CD14-positive monocyte (primary cell): ENCODE data around the gene TRIOBP. TPM values are rescaled to one million over a fixed set of nuclear protein-coding genes. Genes with fewer than 3 reads are reported as not detected.
A peak's percentile ranks its signal among the peaks of the same experiment; 100 is the strongest.

ENCODE experiments used
- DNase-seq, 3 donors: peaks; one replicate each; pipeline ENCODE4 v3.0.0-alpha.2; 2011 to 2022
- H2AFZ ChIP-seq: 2 replicates; pipeline ENCODE4 v1.6.0; 2012; ENCODE audit warnings: mild to moderate bottlenecking, low read depth, low read length, inconsistent platforms; ENCODE audit not compliant: insufficient read depth, poor library complexity, severe bottlenecking
- H3K27ac ChIP-seq, 2 donors: 1 replicate in 1 of 2; 2 replicates in 1 of 2; pipeline ENCODE4 v1.5.1; 2012 to 2013; ENCODE audit warnings: low read length in 2 of 2, control low read depth in 1 of 2, inconsistent platforms in 1 of 2, low read depth in 1 of 2, mild to moderate bottlenecking in 1 of 2
- H3K27me3 ChIP-seq, 2 donors: one replicate each; pipeline versions ENCODE4 v1.6.0 to v1.6.1; 2011 to 2013; ENCODE audit warnings: low read length in 2 of 2; ENCODE audit not compliant: control insufficient read depth in 2 of 2, insufficient read depth in 2 of 2
- H3K36me3 ChIP-seq, 2 donors: replicated peaks in 1 of 2; 1 replicate in 1 of 2; 2 replicates in 1 of 2; pipeline versions ENCODE4 v1.5.1 to v1.6.1; 2012 to 2013; ENCODE audit warnings: low read length in 2 of 2, control low read depth in 1 of 2, inconsistent platforms in 1 of 2, mild to moderate bottlenecking in 1 of 2; ENCODE audit not compliant: insufficient read depth in 2 of 2, control insufficient read depth in 1 of 2
- H3K4me1 ChIP-seq, 2 donors: 1 replicate in 1 of 2; 2 replicates in 1 of 2; pipeline versions ENCODE4 v1.5.1 to v1.6.1; 2012 to 2013; ENCODE audit warnings: low read length in 2 of 2, control low read depth in 1 of 2, inconsistent platforms in 1 of 2, mild to moderate bottlenecking in 1 of 2, moderate library complexity in 1 of 2; ENCODE audit not compliant: insufficient read depth in 2 of 2, control insufficient read depth in 1 of 2
- H3K4me2 ChIP-seq: replicated peaks from 2 replicates; pipeline ENCODE3; 2012; ENCODE audit warnings: low read length, moderate library complexity, mild to moderate bottlenecking; ENCODE audit not compliant: poor library complexity, severe bottlenecking; ENCODE audit errors: extremely low read depth
- H3K4me3 ChIP-seq, 3 experiments: fragments of 200-600 bp in 1 of 3; sonication (generic) in 1 of 3; replicated peaks in 1 of 3; 1 replicate in 2 of 3; 2 replicates in 1 of 3; pipeline ENCODE4 v1.5.1; 2011 to 2013; ENCODE audit warnings: low read length in 3 of 3, mild to moderate bottlenecking in 3 of 3, control low read depth in 2 of 3, low read depth in 2 of 3, inconsistent platforms in 1 of 3, moderate library complexity in 1 of 3
- H3K79me2 ChIP-seq: 2 replicates; pipeline ENCODE4 v1.6.0; 2012; ENCODE audit warnings: mild to moderate bottlenecking, control low read depth, inconsistent platforms, low read length, moderate library complexity; ENCODE audit not compliant: insufficient read depth
- H3K9ac ChIP-seq: 2 replicates; pipeline ENCODE4 v1.6.0; 2017; ENCODE audit warnings: low read length, mild to moderate bottlenecking; ENCODE audit not compliant: insufficient read depth, poor library complexity, severe bottlenecking
- H3K9me3 ChIP-seq, 2 donors: replicated peaks in 1 of 2; 1 replicate in 1 of 2; 2 replicates in 1 of 2; pipeline versions ENCODE4 v1.5.1 to v1.6.1; 2012 to 2013; ENCODE audit warnings: low read length in 2 of 2, control low read depth in 1 of 2; ENCODE audit not compliant: control insufficient read depth in 1 of 2, insufficient read depth in 1 of 2
- H4K20me1 ChIP-seq: 2 replicates; pipeline ENCODE4 v1.6.0; 2012; ENCODE audit warnings: mild to moderate bottlenecking, low read length, control low read depth, moderate library complexity; ENCODE audit not compliant: insufficient read depth
- H3K27ac Mint-ChIP-seq, 7 donors: one replicate each; pipeline ENCODE4 v1.8.0; 2020; ENCODE audit warnings: mild to moderate bottlenecking in 7 of 7, mixed read lengths in 7 of 7, moderate library complexity in 6 of 7, inconsistent platforms in 2 of 7
- H3K27me3 Mint-ChIP-seq, 3 donors: one replicate each; pipeline ENCODE4 v1.8.0; 2021 to 2022; ENCODE audit warnings: low read depth in 3 of 3, mild to moderate bottlenecking in 3 of 3, mixed read lengths in 3 of 3, moderate library complexity in 3 of 3, inconsistent platforms in 1 of 3
- H3K36me3 Mint-ChIP-seq, 2 donors: one replicate each; pipeline ENCODE4 v1.8.0; 2020; ENCODE audit warnings: mixed read lengths in 2 of 2, inconsistent platforms in 1 of 2, mild to moderate bottlenecking in 1 of 2
- H3K4me1 Mint-ChIP-seq: one replicate; pipeline ENCODE4 v1.8.0; 2020; ENCODE audit warnings: mild to moderate bottlenecking, mixed read lengths
- H3K4me3 Mint-ChIP-seq, 2 donors: one replicate each; pipeline ENCODE4 v1.8.0; 2020; ENCODE audit warnings: mild to moderate bottlenecking in 2 of 2, mixed read lengths in 2 of 2, moderate library complexity in 1 of 2
- H3K9me3 Mint-ChIP-seq, 7 donors: one replicate each; pipeline ENCODE4 v1.8.0; 2020 to 2022; ENCODE audit warnings: mixed read lengths in 7 of 7, mild to moderate bottlenecking in 6 of 7, moderate library complexity in 6 of 7, inconsistent platforms in 2 of 7
- WGBS: methylation state at CpG from one replicate; pipeline ENCODE4 v1.1.5; 2013; ENCODE audit warnings: missing lambda C conversion rate; ENCODE audit not compliant: insufficient coverage; 5-methylcytosine and 5-hydroxymethylcytosine counted together
- intact Hi-C, 2 donors: fragments of 100-400 bp; cut with micrococcal nuclease; formaldehyde crosslinking; loops; one replicate each; pipeline versions ENCODE4 v1.15.0 to v1.15.1; 2023
- polyA plus RNA-seq, 3 donors: library from polyadenylated mRNA; depleted of rRNA in 1 of 3; unstranded in 2 of 3; stranded (reverse) in 1 of 3; fragments of 300-500 nt in 2 of 3; fragments of >200 nt in 1 of 3; fragmentation: Illumina TruSeq in 2 of 3; gene quantifications; 1 replicate in 2 of 3; 2 replicates in 1 of 3; pipeline ENCODE4 v1.2.3, GENCODE V29; 2012 to 2021
- TF ChIP-seq, protein P1 (sequence below): fragments of 200-600 bp; IDR thresholded peaks from one replicate; pipeline ENCODE4 v1.8.0; 2022; ENCODE audit warnings: antibody characterized with exemption, mild to moderate bottlenecking

TRIOBP gene
- polyA plus RNA-seq, 3 donors, result 43.0 to 46.6 (median 44.7) TPM

- Histone ChIP-seq H2AFZ (no peak overlapping the region), H3K27me3 (no peaks in the 10 kb centered on the region), H3K27ac (no peak overlapping the region), H3K9ac (no peak overlapping the region), H3K4me3 (no peak overlapping the region), H3K9me3 (no peaks in the 10 kb centered on the region), H3K36me3 (peaks cover 85 to 93% of the 10 kb centered on the region in 2 donors), H3K4me2 (no peak overlapping the region), H3K4me1 (no peaks in the 10 kb centered on the region), H4K20me1 (peaks cover 5% of the 10 kb centered on the region), H3K79me2 (no peaks in the 10 kb centered on the region)
- H3K27ac Mint-ChIP-seq, result no peak overlapping the region
- 100% methylated on average over 3 of the region's 3 CpGs for WGBS
- TF ChIP-seq, protein P1, sequence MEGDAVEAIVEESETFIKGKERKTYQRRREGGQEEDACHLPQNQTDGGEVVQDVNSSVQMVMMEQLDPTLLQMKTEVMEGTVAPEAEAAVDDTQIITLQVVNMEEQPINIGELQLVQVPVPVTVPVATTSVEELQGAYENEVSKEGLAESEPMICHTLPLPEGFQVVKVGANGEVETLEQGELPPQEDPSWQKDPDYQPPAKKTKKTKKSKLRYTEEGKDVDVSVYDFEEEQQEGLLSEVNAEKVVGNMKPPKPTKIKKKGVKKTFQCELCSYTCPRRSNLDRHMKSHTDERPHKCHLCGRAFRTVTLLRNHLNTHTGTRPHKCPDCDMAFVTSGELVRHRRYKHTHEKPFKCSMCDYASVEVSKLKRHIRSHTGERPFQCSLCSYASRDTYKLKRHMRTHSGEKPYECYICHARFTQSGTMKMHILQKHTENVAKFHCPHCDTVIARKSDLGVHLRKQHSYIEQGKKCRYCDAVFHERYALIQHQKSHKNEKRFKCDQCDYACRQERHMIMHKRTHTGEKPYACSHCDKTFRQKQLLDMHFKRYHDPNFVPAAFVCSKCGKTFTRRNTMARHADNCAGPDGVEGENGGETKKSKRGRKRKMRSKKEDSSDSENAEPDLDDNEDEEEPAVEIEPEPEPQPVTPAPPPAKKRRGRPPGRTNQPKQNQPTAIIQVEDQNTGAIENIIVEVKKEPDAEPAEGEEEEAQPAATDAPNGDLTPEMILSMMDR, result peak; percentile 26
- no peak overlapping the region for H3K4me3 Mint-ChIP-seq
- no peaks in the 10 kb centered on the region for H3K9me3 Mint-ChIP-seq
- H3K36me3 Mint-ChIP-seq, result peaks cover 58 to 93% of the 10 kb centered on the region in 2 donors
- intact Hi-C loops, result no loop called here
- no peak for DNase-seq
- H3K4me1 Mint-ChIP-seq, result no peaks in the 10 kb centered on the region
- peaks cover 0 to 2% (median 0%) of the 10 kb centered on the region in 3 donors for H3K27me3 Mint-ChIP-seq
These were observed 71.4 kb downstream of the TRIOBP start for GRCh38 chr22:37768273-37768672.

DNA sequence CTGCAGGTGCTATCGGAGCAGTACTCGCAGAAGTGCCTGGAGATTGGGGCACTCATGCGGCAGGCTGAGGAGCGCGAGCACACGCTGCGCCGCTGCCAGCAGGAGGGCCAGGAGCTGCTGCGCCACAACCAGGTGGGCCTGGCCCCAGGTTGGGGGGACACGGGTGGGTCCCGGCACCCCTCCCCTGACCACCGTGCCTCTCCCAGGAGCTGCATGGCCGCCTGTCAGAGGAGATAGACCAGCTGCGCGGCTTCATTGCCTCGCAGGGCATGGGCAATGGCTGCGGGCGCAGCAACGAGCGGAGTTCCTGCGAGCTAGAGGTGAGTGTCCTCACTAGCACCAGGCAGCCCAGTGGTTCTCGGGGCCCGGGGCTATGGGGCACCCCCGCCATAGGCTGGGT lies 72.2 kb downstream of the TRIOBP start:
- no peaks in the 10 kb centered on the region for H3K9me3 Mint-ChIP-seq
- H3K4me1 ChIP-seq, result no peaks in the 10 kb centered on the region
- H3K4me3 ChIP-seq, result no peak overlapping the region
- intact Hi-C loops, result no loop called here
- H3K27ac Mint-ChIP-seq, result no peak overlapping the region
- H4K20me1 ChIP-seq, result peaks cover 5% of the 10 kb centered on the region
- H3K27me3 ChIP-seq, result no peaks in the 10 kb centered on the region
- H3K36me3 Mint-ChIP-seq, result peaks cover 60 to 93% of the 10 kb centered on the region in 2 donors
- H3K36me3 ChIP-seq, result peaks cover 86 to 94% of the 10 kb centered on the region in 2 donors
- H3K9me3 ChIP-seq, result no peaks in the 10 kb centered on the region
- no peak overlapping the region for H3K9ac ChIP-seq
- WGBS, result 98% methylated on average over 24 of the region's 24 CpGs
- H3K4me3 Mint-ChIP-seq, result no peak overlapping the region
- H2AFZ ChIP-seq, result no peak overlapping the region
- H3K27ac ChIP-seq, result no peak overlapping the region
- peaks cover 0 to 2% (median 0%) of the 10 kb centered on the region in 3 donors for H3K27me3 Mint-ChIP-seq
- H3K79me2 ChIP-seq, result no peaks in the 10 kb centered on the region
- no peaks in the 10 kb centered on the region for H3K4me1 Mint-ChIP-seq
- no peak overlapping the region for H3K4me2 ChIP-seq
- TF ChIP-seq, protein P1, result no peak
- DNase-seq, result no peak
